Neural crest cell (in vitro differentiated cells): Measurements from ENCODE around the gene RFXAP. TPM values are rescaled to one million over a fixed set of nuclear protein-coding genes. Genes with fewer than 3 reads are reported as not detected.

Source experiments
- DNase-seq: peaks from one replicate; pipeline ENCODE4 v3.0.0; 2021; ENCODE audit warnings: low read depth, mixed read lengths, low spot score
- H3K27ac Mint-ChIP-seq: one replicate; pipeline ENCODE4 v1.8.0; 2021; ENCODE audit warnings: mild to moderate bottlenecking, mixed read lengths; ENCODE audit not compliant: unreplicated experiment
- H3K27me3 Mint-ChIP-seq: 2 replicates; pipeline ENCODE4 v1.8.0; 2021; ENCODE audit warnings: low read depth, mild to moderate bottlenecking, mixed read lengths
- H3K36me3 Mint-ChIP-seq: 2 replicates; pipeline ENCODE4 v1.8.0; 2021; ENCODE audit warnings: low read depth, mild to moderate bottlenecking, mixed read lengths
- H3K4me1 Mint-ChIP-seq: 2 replicates; pipeline ENCODE4 v1.8.0; 2021; ENCODE audit warnings: mixed read lengths
- H3K4me3 Mint-ChIP-seq: one replicate; pipeline ENCODE4 v1.8.0; 2021; ENCODE audit warnings: mild to moderate bottlenecking, mixed read lengths
- H3K9me3 Mint-ChIP-seq: 2 replicates; pipeline ENCODE4 v1.8.0; 2021; ENCODE audit warnings: mixed read lengths
- total RNA-seq: library from RNA; stranded (reverse); gene quantifications from 2 replicates; pipeline ENCODE4 v1.2.1, GENCODE V29; 2021
- TF ChIP-seq, protein P1 (sequence below): fragments of 200-600 bp; sonication (generic); conservative IDR thresholded peaks from 2 replicates; pipeline ENCODE4 v1.5.0; 2021; ENCODE audit warnings: antibody characterized with exemption, mild to moderate bottlenecking

RFXAP gene
- total RNA-seq, 1 donor from 2014 or later, result 17.1 TPM

DNA sequence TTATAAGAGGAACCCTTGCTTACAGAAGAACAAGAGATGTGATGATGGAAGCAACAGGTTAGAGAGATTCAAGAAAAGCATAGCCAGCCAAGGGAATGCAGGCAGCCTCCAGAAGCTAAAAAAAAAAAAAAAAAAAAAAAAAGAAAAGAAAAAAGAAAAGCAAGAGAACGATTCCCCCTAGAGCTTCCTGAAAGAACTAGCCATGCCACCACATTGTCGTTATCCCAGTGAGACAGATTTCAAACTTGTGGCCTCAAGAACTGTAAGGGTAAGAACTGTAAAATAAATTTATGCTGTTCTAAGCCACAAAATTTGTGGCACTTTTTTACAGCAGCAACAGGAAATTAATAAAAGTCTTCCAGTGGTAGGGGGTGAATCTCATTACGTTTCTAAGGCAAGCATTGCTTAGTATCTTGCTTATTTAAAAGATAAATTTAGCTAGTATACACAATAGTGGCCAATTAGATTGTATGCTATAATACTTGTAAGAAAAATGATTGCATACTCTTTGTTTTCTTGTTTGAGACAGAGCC, 21.8 kb downstream of the RFXAP start:
- TF ChIP-seq, protein P1, sequence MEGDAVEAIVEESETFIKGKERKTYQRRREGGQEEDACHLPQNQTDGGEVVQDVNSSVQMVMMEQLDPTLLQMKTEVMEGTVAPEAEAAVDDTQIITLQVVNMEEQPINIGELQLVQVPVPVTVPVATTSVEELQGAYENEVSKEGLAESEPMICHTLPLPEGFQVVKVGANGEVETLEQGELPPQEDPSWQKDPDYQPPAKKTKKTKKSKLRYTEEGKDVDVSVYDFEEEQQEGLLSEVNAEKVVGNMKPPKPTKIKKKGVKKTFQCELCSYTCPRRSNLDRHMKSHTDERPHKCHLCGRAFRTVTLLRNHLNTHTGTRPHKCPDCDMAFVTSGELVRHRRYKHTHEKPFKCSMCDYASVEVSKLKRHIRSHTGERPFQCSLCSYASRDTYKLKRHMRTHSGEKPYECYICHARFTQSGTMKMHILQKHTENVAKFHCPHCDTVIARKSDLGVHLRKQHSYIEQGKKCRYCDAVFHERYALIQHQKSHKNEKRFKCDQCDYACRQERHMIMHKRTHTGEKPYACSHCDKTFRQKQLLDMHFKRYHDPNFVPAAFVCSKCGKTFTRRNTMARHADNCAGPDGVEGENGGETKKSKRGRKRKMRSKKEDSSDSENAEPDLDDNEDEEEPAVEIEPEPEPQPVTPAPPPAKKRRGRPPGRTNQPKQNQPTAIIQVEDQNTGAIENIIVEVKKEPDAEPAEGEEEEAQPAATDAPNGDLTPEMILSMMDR, result no peak
- Mint-ChIP-seq H3K4me1 (peaks cover 4% of the 10 kb centered on the region), H3K9me3 (no peaks in the 10 kb centered on the region), H3K4me3 (no peak overlapping the region), H3K36me3 (no peaks in the 10 kb centered on the region), H3K27me3 (no peaks in the 10 kb centered on the region), H3K27ac (no peak overlapping the region)
- no peak for DNase-seq

DNA sequence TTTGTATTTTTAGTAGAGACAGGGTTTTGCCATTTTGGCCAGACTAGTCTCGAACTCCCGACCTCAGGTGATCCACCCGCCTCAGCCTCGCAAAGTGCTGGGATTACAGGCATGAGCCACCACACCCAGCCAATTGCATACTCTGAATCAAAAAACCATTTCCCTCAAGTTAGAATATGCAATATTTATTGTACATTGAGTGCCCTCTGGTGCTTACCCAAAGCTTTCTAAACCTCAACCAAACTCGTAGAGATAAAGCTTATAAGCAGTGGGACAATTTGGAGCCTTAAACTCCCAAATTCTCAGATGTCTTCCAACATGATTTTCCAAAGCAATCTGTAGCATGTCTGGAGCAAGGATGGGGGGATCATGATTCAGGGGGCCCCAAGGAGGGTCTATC, 22.4 kb downstream of the RFXAP start:
- Mint-ChIP-seq H3K27ac (no peak overlapping the region), H3K9me3 (no peaks in the 10 kb centered on the region), H3K4me3 (no peak overlapping the region), H3K4me1 (peaks cover 4% of the 10 kb centered on the region), H3K36me3 (no peaks in the 10 kb centered on the region), H3K27me3 (no peaks in the 10 kb centered on the region)
- no peak for DNase-seq
- TF ChIP-seq, protein P1, result no peak

DNA sequence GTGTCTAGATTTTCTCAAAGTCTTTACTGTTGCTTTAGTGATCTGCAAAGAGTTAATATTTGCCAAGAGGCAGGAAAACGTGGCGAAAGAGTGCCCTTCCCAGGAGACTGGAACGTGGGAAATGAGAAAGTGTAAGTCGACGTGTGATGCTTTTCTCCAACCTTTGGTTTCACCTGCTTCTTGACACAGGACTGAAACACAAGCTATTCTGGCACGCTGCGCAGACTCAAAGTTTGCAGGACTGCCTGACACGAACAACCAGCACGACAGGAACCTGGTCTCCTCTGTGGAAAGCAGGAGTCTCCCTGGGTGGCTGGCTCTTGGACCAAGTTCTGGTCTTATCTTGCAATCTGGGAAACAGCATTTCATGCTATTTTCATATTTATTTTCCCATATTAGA, 28.6 kb downstream of the RFXAP start:
- DNase-seq, result no peak
- Mint-ChIP-seq H3K4me3 (no peak overlapping the region), H3K9me3 (no peaks in the 10 kb centered on the region), H3K36me3 (no peaks in the 10 kb centered on the region), H3K4me1 (no peaks in the 10 kb centered on the region), H3K27ac (no peak overlapping the region), H3K27me3 (no peaks in the 10 kb centered on the region)
- TF ChIP-seq, protein P1, result no peak

DNA sequence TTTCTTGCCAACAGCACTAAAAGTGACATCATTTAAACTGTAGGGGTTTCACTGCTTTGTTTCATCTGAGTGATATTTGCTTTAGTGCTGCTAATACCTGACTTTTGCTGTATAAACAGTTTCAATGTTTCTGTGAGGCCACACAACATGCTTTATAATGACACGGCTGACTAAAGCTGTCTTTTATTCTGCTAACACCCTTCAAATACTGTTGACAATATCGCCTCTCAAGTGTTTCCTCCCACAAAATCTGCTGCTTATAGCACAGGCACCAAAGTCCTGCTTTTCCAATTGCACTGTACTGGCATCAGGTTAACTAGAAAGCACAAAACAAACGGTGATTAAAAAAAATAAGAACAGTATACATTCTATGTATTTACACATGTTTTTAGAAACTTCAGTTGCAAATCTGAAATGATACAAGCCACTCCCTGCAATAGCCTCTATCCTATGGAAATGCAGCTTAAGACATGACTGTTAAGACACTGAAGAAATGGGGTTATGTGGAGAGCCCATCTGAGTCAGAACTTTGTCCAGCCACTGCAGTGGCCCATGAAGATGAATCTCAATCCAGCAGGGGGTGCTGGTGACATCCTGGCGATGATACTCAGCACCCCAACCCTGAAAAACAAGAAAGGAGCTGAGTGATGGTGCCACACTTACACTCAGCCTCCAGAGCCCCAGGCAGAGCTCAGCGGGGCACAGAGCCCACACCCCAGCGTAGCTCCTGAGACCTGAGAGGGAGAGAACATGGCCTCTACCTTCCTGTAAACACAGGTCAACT, 29.4 kb downstream of the RFXAP start:
- Mint-ChIP-seq H3K36me3 (no peaks in the 10 kb centered on the region), H3K4me3 (no peak overlapping the region)
- DNase-seq, result no peak

DNA sequence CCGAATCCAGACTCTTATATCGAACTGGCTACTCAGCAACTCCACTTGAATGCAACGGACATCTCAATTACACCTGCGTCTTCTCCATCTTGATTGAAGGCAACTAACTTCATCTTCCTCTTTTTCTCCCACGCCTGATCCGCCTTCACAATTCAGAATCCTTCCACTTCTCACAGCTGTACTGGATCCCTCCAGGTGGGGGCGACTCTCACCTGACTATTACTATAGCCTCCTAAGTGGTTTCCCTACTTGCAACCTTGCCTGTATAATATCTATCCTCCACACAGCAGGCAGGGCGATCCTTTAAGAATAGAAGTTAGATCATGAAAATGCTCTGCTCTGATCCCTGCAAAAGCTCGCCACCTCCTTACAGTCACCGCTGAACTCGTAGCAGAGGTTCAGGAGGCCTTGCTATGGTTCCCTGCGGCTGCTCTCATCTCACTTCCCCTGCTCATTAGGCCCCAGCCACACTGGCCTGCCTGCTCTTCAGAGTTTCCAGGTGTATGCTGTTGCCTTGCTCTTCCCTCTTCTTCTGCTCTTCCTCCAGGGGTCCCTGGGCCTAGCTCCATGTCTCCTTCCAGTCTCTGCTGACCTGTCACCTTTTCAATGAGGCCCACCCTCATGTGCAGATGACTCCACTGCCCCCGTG, 31.9 kb downstream of the RFXAP start:
- H3K36me3 Mint-ChIP-seq, result no peaks in the 10 kb centered on the region
- DNase-seq, result no peak
- TF ChIP-seq, protein P1, result peak; percentile 47
- no peaks in the 10 kb centered on the region for H3K4me1 Mint-ChIP-seq
- H3K4me3 Mint-ChIP-seq, result no peak overlapping the region
- no peak overlapping the region for H3K27ac Mint-ChIP-seq
- no peaks in the 10 kb centered on the region for H3K9me3 Mint-ChIP-seq
- no peaks in the 10 kb centered on the region for H3K27me3 Mint-ChIP-seq

More for the DNA sequence above, 29.4 kb downstream of the RFXAP start:
- Mint-ChIP-seq H3K9me3 (no peaks in the 10 kb centered on the region), H3K4me1 (no peaks in the 10 kb centered on the region), H3K27me3 (no peaks in the 10 kb centered on the region), H3K27ac (no peak overlapping the region)
- TF ChIP-seq, protein P1, result peak; percentile 27
